ENCODE measurements around the gene NOTUM. TPM values are rescaled to one million over a fixed set of nuclear protein-coding genes. Genes with fewer than 3 reads are reported as not detected.

The NOTUM gene
- total RNA-seq, 1 donor from 2014 or later = 1.7 TPM

GRCh38 chr17:82001571-82002056 is 40.6 kb upstream of the NOTUM start:
- no peak overlapping the region for H3K4me2 ChIP-seq (ENCODE audit: low read length)
- Mint-ChIP-seq H3K9me3 (ENCODE audit: unreplicated experiment) (no peaks in the 10 kb centered on the region), H3K27ac (ENCODE audit: unreplicated experiment) (no peak overlapping the region), H3K4me1 (ENCODE audit: low read depth, unreplicated experiment) (peaks cover 20% of the 10 kb centered on the region), H3K27me3 (ENCODE audit: low read depth, unreplicated experiment) (no peaks in the 10 kb centered on the region), H3K4me3 (ENCODE audit: unreplicated experiment) (no peak overlapping the region), H3K36me3 (ENCODE audit: low read depth, unreplicated experiment) (peaks cover 3% of the 10 kb centered on the region)
- H3K9ac ChIP-seq (ENCODE audit: low read length) = no peak overlapping the region
- no peaks in the 10 kb centered on the region for H3K79me2 ChIP-seq (ENCODE audit: insufficient read depth, low read length)
- no peaks in the 10 kb centered on the region for H3K27me3 ChIP-seq (ENCODE audit: insufficient read depth, low read length)
- H3K4me3 ChIP-seq (ENCODE audit: insufficient read depth, low read depth, low read length) = no peak overlapping the region
- no peak overlapping the region for H3K27ac ChIP-seq (ENCODE audit: low read depth, low read length)
- H2AFZ ChIP-seq (ENCODE audit: low read depth, low read length) = no peak overlapping the region
- H3K4me1 ChIP-seq (ENCODE audit: insufficient read depth, low read length) = peaks cover 33% of the 10 kb centered on the region
- H3K9me3 ChIP-seq (ENCODE audit: insufficient read depth, low read depth, low read length) = no peaks in the 10 kb centered on the region
- TF ChIP-seq CTCF (IDR thresholded peaks at IDR 0.05; ENCODE audit: insufficient read depth, low read depth, low read length) (no peak), EZH2 (IDR thresholded peaks at IDR 0.05; ENCODE audit: insufficient read depth, low read length) (no peak)
- peaks cover 26% of the 10 kb centered on the region for H4K20me1 ChIP-seq (ENCODE audit: insufficient read depth, low read length)
- DNase-seq (ENCODE audit: low read depth) (no peak), FAIRE-seq (no peak)
- no peaks in the 10 kb centered on the region for H3K36me3 ChIP-seq (ENCODE audit: insufficient read depth, low read length)

- peaks cover 27% of the 10 kb centered on the region for H3K4me1 ChIP-seq (ENCODE audit: insufficient read depth, low read length)
- DNase-seq (ENCODE audit: low read depth) = no peak
- H3K4me1 Mint-ChIP-seq (ENCODE audit: low read depth, unreplicated experiment) = peaks cover 16% of the 10 kb centered on the region
- FAIRE-seq = no peak
- H3K27me3 ChIP-seq (ENCODE audit: insufficient read depth, low read length) = no peaks in the 10 kb centered on the region
- no peaks in the 10 kb centered on the region for H3K27me3 Mint-ChIP-seq (ENCODE audit: low read depth, unreplicated experiment)
- peaks cover 3% of the 10 kb centered on the region for H3K36me3 Mint-ChIP-seq (ENCODE audit: low read depth, unreplicated experiment)
- H3K9me3 ChIP-seq (ENCODE audit: insufficient read depth, low read depth, low read length) = no peaks in the 10 kb centered on the region
- no peak overlapping the region for H3K4me3 ChIP-seq (ENCODE audit: insufficient read depth, low read depth, low read length)
- H3K27ac Mint-ChIP-seq (ENCODE audit: unreplicated experiment) = no peak overlapping the region
- H3K9ac ChIP-seq (ENCODE audit: low read length) = no peak overlapping the region
- H3K9me3 Mint-ChIP-seq (ENCODE audit: unreplicated experiment) = no peaks in the 10 kb centered on the region
- no peak overlapping the region for H3K4me3 Mint-ChIP-seq (ENCODE audit: unreplicated experiment)
- no peaks in the 10 kb centered on the region for H3K79me2 ChIP-seq (ENCODE audit: insufficient read depth, low read length)
- no peak overlapping the region for H3K27ac ChIP-seq (ENCODE audit: low read depth, low read length)
- peaks cover 23% of the 10 kb centered on the region for H4K20me1 ChIP-seq (ENCODE audit: insufficient read depth, low read length)
- TF ChIP-seq EZH2 (IDR thresholded peaks at IDR 0.05; ENCODE audit: insufficient read depth, low read length) = no peak
- no peak for TF ChIP-seq CTCF (IDR thresholded peaks at IDR 0.05; ENCODE audit: insufficient read depth, low read depth, low read length)
- H3K4me2 ChIP-seq (ENCODE audit: low read length) = no peak overlapping the region
- H3K36me3 ChIP-seq (ENCODE audit: insufficient read depth, low read length) = no peaks in the 10 kb centered on the region
- H2AFZ ChIP-seq (ENCODE audit: low read depth, low read length) = no peak overlapping the region
Measured at GRCh38 chr17:82000803-82001570, 40.0 kb upstream of the NOTUM start.
